Left hindlimb (tissue), 1 donor: ENCODE measurements around the gene FOXO3.
"Not testable (repeated sequence)": the region's sequence is repeated elsewhere in the genome, so short reads cannot be mapped to it uniquely, and the experiment has no call there.

Experiments used
- DNase-seq: peaks from one replicate; pipeline ENCODE4 v3.0.0-alpha.2; 2018

The FOXO3 gene

GRCh38 chr6:108663494-108664064, 102.9 kb downstream of the FOXO3 start:
- not testable (repeated sequence) for DNase-seq

GRCh38 chr6:108665495-108666196, 104.9 kb downstream of the FOXO3 start:
- no peak for DNase-seq

DNA sequence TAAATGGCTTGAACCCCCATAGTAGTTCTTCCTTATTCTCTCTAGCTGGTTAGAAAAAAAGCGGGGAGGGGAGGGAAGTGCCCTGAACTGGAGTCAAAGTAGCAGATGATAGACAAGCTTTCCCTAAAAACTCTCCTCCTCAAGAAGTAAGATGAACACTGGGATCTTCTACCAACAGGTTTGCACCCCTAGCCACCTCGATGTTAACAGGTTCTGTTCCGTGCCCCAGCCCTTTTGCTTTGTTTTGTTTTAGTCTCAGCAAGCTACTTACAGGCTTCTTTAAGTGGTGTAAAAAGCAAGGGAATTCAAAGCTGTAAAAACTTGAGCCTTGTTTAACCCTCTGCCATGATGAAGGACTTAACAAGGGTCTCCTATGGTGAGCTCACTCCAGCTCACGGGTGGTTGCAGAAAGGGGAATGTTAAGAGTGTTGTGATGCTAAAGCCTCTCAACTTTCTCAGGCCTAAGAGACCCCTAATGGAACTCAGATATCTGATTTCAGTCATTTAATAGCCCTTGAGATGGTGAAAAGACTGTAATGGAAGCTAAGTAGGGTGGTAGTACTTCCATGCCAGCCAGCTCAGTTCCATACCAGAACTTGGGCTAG, 106.0 kb downstream of the FOXO3 start:
- DNase-seq, result no peak

DNA sequence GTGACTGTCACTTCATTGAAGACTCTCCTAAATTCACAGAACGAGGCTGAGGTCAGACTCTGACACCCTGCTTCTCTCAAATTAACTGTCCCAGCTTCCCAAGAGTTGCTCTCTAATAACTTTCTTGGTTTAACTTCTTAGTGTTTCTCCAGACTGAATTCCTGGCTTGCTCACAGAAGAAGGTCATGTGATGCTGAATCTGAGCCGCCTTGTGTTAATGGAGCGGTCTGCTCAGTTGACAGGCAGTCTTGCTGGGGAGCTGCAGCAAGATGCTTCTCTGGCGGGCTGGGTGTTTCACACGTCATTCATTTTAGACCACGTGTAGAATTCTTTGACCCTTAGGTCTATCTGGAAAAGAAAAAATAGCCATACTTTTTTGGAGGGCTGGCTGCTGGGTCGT, 107.3 kb downstream of the FOXO3 start:
- peak; percentile 56 for DNase-seq

GRCh38 chr6:108669673-108670072, 109.0 kb downstream of the FOXO3 start:
- DNase-seq, result no peak

DNA sequence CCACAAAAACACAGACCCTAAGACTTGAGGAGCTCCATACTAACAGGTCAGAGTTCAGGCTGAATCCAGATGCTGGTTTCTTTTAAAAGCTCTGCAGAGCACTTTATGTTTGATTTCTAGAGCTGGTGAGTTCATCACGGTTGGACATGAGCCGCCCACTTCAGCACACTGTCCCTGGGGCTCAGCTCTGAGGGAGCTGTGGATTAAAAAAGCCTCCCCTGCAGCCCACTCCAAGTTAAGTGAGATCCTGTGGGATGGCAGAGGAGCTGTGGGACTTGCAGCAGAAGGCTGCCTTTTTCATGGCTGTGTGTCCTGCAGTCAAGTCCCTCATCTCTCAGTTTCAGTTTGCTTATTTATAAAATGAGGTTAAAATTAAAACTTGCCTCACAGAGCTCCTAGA, 110.5 kb downstream of the FOXO3 start:
- no peak for DNase-seq

GRCh38 chr6:108671790-108672189, 111.1 kb downstream of the FOXO3 start:
- DNase-seq, result no peak

DNA sequence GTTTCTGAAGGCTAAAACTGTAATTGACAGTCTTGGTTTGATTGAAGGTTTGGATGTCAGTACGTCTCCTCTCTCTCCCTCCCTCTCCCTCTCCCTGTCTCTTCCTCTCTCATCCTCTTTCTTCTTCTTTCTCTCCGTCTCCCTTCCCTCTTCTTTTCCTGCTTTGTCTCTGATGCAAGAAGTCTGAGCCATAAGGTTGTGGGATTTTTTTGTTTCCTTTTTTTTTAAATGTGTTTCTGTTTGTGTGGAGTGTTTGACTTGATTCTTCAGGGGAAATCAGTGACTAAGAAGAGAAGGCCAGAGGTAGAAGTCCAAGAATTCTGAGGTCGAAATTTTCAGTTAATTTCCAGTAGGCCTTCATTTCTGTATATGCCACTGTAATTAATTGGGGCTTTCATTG, 111.9 kb downstream of the FOXO3 start:
- DNase-seq, result no peak

- no peak for DNase-seq
These were observed 112.4 kb downstream of the FOXO3 start for GRCh38 chr6:108673153-108673552.

DNA sequence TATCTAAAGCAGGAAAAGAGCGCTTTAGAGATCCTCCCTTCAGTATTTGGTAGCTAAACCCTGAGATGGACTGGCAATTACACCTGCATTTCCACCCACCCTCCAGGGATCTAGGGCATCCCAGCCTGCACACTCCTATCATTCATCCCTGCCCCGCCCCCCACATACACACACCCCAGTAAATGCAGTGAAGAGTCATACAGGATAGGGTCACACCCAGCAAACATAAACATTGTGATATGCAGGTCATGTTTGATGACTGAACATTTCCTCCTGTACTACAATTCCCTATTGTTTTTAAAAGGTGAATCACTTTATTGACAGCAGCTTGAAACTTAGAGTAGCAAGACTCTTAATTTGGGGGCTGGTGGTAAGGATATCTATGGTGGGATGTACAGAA, 112.9 kb downstream of the FOXO3 start:
- no peak for DNase-seq

GRCh38 chr6:108675226-108676200, 114.8 kb downstream of the FOXO3 start:
- DNase-seq, result no peak

- no peak for DNase-seq
These were observed 115.8 kb downstream of the FOXO3 start for GRCh38 chr6:108676555-108676954.

DNA sequence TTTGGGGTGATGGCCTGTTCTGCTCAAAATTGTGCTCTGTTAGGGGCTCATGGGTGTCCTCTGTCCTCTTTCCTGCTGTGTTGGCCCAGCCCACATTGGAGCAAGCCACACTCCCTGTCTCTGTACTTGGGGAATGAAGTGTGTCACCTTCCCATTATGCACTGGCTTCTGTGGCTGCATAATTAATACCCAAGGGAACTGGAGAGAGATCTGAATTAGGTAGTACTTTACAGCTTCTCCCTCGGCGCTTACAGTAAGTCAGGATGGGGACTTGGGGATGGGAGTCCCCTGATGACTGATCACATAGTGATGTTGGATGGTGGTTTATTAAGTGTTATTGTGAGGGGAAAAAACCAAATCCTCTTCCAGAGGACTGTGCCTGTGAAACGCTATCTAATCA, 116.6 kb downstream of the FOXO3 start:
- DNase-seq, result no peak

- DNase-seq, result no peak
These were observed 117.2 kb downstream of the FOXO3 start for GRCh38 chr6:108677894-108678293.

- not testable (repeated sequence) for DNase-seq
These were observed 119.6 kb downstream of the FOXO3 start for GRCh38 chr6:108680314-108680713.

GRCh38 chr6:108681721-108682120, 121.0 kb downstream of the FOXO3 start:
- not testable (repeated sequence) for DNase-seq

- not testable (repeated sequence) for DNase-seq
These were observed 121.8 kb downstream of the FOXO3 start for GRCh38 chr6:108682383-108683119.

DNA sequence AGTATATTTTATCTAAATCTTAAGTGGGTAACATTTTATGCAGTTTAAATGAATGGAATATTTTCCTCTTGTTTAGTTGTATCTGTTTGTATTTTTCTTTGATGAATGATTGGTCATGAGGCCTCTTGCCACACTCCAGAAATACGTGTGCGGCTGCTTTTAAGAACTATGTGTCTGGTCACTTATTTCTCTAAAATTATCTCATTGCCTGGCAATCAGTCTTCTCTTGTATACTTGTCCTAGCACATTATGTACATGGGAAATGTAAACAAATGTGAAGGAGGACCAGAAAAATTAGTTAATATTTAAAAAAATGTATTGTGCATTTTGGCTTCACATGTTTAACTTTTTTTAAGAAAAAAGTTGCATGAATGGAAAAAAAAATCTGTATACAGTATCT, 123.3 kb downstream of the FOXO3 start:
- not testable (repeated sequence) for DNase-seq

DNA sequence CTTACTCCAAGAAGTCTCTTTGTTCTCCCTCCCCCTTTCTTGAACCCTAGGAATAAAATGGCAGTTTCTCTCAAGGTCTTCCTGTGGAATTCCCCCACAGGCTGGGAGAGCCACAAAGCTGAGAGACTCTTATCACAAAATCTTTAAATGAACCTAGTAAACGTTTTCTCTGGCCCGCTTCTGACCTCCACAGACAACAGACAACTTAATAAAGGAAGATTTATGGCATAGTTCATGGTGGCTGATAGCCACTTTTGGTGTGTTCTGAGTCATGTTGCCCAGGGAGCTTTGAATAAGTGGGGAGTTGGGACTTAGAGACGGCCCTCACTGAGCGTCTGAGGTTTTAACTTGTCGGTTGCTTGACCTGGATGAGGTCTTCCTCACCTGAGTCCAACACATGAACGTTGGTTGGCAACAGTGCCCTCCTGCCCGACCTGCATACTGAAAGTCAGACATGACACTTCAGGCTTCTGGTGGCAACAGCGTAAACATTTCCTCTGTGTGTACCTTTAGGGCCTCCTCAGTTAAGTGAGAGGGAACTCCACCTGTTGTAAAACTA, 124.1 kb downstream of the FOXO3 start:
- no peak for DNase-seq

DNA sequence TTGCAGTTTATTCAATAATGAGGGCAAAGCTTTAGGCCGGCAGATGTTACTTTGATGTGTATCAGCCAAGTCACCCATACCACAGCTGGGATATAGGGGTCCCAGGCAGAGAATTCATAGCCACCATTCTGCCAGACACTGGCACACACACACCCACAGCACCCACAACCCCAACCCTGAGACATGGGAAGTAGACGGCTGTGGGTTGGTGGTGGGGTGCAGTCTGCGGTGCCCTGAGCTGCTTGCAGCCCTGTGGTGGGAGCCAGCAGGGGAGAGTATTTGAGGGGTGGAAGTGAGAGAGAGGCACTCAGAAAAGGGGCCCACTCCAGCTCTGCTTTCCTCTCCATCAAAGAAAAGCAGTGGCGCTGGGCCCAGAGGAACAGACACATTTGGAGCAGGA, 125.3 kb downstream of the FOXO3 start:
- no peak for DNase-seq

DNA sequence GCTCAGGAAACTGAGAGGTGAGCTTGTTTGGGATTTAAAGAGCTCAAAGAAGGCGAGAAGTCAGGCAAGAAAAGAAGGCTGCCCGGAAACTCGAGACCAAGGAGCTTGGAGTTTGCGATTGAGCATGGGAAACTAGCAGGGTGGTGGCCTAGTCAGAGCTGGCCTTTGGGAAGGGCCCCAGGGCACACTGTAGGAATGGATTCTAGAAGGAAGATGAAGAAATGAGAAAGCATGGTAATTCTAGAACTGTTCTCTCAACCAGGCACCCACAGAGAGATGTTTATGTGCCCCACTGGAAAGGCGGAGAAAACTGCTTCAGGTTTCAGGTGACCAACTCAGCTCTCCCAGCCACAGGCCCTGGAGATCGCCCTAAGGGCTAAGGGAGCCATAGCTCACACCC, 126.2 kb downstream of the FOXO3 start:
- DNase-seq, result no peak

GRCh38 chr6:108687921-108688320, 127.2 kb downstream of the FOXO3 start:
- DNase-seq, result no peak
